ENCODE measurements around the gene RHOU.
"Not testable (repeated sequence)": the region's sequence is repeated elsewhere in the genome, so short reads cannot be mapped to it uniquely, and the experiment has no call there.

The RHOU gene

DNA sequence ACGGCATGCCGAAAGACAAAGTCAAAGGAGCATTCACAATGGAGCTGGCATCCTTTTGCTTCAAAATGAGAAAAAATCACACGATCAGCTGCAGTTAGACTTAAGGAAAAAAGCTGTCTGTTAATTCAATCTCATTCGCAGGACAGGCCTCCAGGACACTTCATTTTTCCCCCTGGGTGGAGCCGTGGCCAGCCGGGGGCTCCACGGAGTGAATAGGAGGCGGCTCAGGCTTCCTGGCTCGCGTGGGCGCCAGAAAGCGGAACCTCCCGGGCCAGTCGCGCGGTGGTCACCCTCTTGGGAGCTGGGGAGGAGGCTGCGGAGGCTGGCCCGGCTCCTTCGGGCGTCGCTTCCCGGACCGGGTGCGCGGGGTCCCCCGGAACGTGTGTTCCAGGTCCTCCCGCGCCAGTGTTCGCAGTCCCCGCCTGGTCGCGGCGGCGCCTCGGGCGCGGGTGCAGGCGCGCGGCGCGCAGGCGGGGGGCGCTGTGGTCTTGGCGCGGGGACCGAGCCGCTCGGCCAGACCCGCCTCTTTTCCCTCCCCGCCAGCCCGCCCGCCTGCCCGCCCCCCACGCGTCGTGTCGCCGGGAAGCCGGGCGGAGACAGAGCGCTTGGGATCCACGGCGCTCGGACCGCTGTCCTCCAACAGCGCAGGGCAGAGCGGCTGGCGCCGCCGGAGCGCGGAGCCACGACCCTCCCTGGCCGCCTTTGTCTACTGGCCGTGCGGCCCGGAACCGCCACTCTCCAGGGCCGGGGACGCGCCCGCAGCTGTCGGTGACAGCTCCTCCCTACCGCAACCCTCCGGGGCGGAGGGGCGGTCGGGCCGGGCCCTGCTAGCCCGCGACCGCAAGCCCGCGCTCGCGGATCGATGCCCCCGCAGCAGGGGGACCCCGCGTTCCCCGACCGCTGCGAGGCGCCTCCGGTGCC lies at the start of gene RHOU:
RHOU (plus strand) TSS at position 599 of the 921 bp plus-strand sequence; CDS start at position 863, 264 bp downstream.
- DNase-seq (ENCODE audit: low read depth in 2 of 2) = peak; percentile 10 to 14

DNA sequence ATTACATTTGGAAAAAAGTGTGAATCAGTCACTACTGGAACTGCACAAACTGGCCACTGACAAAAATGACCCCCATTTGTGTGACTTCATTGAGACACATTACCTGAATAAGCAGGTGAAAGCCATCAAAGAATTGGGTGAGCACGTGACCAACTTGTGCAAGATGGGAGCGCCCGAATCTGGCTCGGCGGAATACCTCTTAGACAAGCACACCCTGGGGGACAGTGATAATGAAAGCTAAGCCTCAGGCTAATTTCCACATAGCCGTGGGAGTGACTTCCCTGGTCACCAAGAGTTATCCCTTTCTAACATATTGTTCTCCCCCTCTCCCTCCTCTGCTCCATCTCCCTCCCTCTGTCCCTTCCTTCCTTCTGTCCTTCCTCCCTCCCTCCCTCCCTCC lies 47.7 kb upstream of the RHOU start:
- no peak for DNase-seq (ENCODE audit: low read depth in 2 of 2)

DNA sequence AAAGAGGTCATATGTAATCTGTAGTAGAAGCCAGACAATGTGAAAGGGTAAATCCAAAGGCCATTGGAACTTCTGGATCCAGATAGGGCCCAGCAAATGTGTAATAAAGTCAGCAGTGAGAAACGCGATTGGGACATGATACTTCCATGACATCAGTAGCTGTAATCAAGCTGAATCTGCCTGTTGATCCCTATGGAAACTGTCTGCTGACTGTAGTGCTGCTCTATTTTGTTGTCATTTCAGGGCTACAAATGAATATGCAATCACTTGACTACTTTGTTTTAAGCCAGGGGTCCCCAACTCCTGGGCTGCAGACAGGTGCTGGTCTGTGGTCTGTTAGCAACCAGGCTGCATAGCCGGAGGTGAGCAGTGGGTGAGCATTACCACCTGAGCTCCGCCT lies 46.0 kb upstream of the RHOU start:
- DNase-seq (ENCODE audit: low read depth in 2 of 2) = no peak

- DNase-seq (ENCODE audit: low read depth in 2 of 2) = no peak
These were observed 44.1 kb upstream of the RHOU start for GRCh38 chr1:228691211-228691610.

DNA sequence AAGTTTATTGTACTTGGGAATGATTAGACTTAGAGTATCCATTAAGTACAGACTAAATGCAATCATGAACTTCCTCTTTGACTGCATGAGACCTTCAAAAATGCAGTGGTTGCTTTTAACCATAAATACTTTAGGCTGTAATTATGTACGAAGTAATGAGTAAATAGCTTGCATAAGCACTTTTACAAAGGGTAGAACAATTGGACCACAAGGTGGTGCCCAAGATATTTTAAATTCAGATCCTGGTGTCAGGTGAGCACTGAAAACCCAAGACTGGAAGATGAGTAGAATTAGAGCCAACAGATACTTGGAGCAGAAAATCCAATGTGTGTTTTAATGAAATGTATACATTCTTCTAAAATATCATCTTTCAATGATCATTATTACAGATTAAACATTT lies 43.4 kb upstream of the RHOU start:
- no peak for DNase-seq (ENCODE audit: low read depth in 2 of 2)

GRCh38 chr1:228694447-228694846 lies 40.8 kb upstream of the RHOU start:
- DNase-seq (ENCODE audit: low read depth in 2 of 2) = not testable (repeated sequence)

DNA sequence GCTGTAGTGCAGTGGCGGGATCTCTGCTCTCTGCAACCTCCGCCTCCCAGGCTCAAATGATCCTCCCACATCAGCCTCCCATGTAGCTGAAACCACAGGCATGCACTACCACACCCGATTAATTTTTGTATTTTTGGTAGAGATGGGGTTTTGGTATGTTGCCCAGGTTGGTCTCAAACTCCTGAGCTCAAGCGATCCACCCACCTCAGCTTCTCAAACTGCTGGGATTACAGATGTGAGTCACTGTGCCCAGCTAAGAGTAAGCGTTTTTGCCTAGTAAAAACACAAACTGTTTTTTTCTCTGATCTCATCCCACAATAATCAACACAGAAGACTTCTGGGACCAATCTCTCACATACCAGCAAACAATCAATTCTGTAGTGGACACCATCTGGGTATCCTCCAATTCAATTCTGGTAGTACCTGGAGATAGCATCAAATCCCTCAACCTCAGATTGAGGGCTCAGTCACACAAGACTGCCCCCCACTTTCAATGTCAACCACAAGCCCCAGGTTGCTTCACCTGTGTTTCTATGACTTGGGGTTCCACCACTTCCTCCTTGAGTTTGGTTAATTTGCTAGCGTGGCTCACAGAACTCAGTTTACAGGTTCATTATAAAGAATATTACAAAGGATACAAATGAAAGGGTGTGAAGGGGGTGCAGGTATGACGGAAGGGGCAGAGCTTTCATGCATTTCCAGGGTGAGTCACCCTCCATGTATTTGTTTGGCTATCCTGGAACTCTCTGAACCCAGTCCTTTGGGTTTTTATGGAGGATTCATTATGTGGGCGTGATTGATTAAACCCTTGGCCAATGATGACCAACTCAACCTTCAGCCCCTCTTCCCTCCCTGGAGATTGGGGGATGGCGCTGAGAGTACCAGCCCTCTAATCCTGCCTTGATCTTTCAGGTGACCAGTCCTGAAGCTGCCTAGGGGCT lies 40.0 kb upstream of the RHOU start:
- DNase-seq (ENCODE audit: low read depth in 2 of 2) = no peak

GRCh38 chr1:228697207-228698016 lies 37.9 kb upstream of the RHOU start:
- no peak for DNase-seq (ENCODE audit: low read depth in 2 of 2)

GRCh38 chr1:228698017-228698329 lies 37.3 kb upstream of the RHOU start:
- no peak for DNase-seq (ENCODE audit: low read depth in 2 of 2)

DNA sequence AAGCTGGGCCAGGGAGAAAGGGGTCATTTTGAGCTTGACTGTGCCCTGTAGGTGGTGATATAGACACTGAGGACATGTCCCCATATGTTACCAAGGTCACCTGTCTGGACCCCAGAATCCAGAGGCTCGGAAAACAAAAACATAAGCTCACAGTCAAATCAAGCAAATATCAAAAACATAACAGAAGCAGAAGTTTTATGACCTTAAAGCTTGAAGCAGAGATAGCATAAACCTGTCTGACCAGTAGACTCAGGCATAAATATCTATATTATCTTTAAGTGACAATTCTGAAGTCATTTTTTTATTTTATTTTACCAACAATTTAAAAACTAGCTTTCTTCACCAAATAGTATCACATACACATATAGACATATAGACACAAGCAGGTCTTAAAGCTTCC lies 32.8 kb upstream of the RHOU start:
- DNase-seq (ENCODE audit: low read depth in 2 of 2) = no peak

- DNase-seq (ENCODE audit: low read depth in 2 of 2) = no peak
These were observed 29.0 kb upstream of the RHOU start for GRCh38 chr1:228706305-228706704.

DNA sequence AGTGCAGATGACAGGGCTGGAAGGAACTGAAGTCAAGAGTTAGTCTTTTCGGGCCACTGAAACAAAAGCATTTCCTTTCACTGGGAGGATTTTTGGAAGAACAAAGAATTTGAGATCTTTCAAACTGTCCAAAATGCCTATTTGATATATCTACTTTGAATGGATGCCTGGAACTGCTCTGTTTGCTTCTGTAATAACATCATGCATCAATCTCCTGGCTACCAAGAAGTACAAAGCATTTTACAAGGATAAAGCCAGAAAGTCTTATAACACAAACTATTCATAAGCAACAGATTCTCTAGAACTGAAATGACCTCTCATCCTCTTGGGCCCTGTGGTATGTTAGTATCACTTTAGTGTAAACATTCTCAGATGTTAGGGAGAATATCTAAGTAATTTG lies 18.2 kb upstream of the RHOU start:
- no peak for DNase-seq (ENCODE audit: low read depth in 2 of 2)

GRCh38 chr1:228721407-228721806 lies 13.9 kb upstream of the RHOU start:
- DNase-seq (ENCODE audit: low read depth in 2 of 2) = no peak

DNA sequence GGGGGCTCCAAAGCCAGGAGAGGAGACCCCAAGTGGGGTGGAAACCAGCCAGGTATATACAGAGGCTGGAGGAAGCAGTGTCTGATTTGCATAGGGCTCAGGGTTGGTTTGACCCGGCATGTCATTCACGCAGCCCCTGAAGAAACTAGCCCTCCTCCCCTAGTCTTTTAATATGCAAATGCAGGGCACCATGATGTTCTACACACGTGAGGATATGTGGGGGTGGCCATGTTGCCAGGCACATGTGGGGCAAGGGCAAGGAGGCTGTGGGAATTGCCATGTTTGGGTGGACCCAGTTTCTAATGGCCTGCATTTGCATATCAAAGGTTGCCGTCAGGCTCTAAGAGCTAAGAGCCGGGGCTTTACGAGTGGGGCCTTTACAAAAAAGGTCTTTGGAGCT lies 12.0 kb upstream of the RHOU start:
- no peak for DNase-seq (ENCODE audit: low read depth in 2 of 2)

GRCh38 chr1:228723921-228724320 lies 11.4 kb upstream of the RHOU start:
- no peak for DNase-seq (ENCODE audit: low read depth in 2 of 2)

- no peak for DNase-seq (ENCODE audit: low read depth in 2 of 2)
These were observed 10.1 kb upstream of the RHOU start for GRCh38 chr1:228725178-228725577.

GRCh38 chr1:228727681-228728171 lies 7.6 kb upstream of the RHOU start:
- no peak for DNase-seq (ENCODE audit: low read depth in 2 of 2)

DNA sequence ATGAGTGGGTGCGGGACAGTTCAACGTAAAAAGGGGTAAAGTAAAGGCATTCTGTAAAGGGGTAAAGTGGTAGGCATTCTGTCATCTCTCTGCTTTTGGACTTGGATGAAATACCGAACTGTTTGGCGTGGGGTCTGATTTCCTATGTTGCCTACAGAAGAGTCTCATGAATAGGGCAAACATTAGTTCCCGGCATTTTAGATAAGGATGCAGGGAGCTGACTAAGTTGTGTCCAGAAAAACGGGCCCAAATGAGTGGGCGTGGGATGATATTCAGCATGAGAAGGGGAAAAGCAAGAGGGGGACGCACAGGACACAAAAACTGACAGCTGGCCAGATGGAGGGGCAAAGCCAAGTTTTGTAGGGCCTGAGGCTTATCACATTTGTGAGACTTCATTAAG lies 2.9 kb upstream of the RHOU start:
- no peak for DNase-seq (ENCODE audit: low read depth in 2 of 2)

- DNase-seq (ENCODE audit: low read depth in 2 of 2) = no peak
These were observed 1.7 kb upstream of the RHOU start for GRCh38 chr1:228733576-228733975.

GRCh38 chr1:228735871-228736586 lies 750 bp downstream of the RHOU start:
- DNase-seq (ENCODE audit: low read depth in 2 of 2) = no peak

- no peak for DNase-seq (ENCODE audit: low read depth in 2 of 2)
These were observed 1.7 kb downstream of the RHOU start for GRCh38 chr1:228736844-228737445.
